HG02938 (cell line): ENCODE results near the gene NKX1-1.

Experiments
- ATAC-seq: cut with Tn5 transposase; IDR thresholded peaks from one replicate; pipeline ENCODE4 v1.9.1; 2021; ENCODE audit warnings: mild to moderate bottlenecking, moderate library complexity; ENCODE audit not compliant: unreplicated experiment

Gene NKX1-1

DNA sequence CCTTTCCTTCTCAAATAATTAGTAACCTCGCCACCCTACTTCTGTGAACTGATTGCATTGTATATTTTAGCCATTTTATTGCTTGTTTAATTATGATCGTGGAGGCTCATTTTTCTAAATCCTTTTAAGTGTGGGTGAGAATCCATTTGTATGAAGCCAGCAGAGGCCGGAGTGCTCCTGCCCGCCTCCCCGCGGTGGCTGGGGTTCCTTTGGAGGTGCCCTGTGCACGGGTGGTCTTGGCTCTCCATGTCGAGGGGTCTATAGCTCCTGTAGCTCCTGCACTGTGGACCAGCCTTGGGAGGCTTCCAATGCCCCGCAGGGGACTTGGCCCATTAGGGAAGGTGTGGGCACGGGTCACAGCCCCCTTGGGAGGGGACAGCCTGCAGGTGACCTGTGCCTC, 44.2 kb downstream of the NKX1-1 start:
- ATAC-seq = no peak

DNA sequence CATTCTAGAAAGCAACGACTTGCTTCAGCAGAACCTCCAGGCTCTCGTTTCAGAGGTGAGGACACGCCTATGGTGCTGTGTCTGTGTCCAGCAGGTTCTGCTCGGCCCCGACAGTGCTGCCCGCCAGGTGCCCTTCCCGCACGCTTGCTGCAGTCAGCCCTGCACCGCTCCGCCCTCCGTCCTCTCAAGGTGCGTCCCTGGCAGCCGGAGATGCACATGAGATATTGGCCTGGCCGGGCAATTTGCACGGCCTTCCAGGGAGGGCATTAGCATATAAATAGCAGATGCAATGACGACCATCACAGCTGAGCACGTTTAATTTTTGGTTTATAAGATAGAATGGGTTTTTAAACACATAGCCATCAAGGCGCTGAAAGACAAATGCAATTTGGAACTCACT, 44.8 kb downstream of the NKX1-1 start:
- no peak for ATAC-seq

DNA sequence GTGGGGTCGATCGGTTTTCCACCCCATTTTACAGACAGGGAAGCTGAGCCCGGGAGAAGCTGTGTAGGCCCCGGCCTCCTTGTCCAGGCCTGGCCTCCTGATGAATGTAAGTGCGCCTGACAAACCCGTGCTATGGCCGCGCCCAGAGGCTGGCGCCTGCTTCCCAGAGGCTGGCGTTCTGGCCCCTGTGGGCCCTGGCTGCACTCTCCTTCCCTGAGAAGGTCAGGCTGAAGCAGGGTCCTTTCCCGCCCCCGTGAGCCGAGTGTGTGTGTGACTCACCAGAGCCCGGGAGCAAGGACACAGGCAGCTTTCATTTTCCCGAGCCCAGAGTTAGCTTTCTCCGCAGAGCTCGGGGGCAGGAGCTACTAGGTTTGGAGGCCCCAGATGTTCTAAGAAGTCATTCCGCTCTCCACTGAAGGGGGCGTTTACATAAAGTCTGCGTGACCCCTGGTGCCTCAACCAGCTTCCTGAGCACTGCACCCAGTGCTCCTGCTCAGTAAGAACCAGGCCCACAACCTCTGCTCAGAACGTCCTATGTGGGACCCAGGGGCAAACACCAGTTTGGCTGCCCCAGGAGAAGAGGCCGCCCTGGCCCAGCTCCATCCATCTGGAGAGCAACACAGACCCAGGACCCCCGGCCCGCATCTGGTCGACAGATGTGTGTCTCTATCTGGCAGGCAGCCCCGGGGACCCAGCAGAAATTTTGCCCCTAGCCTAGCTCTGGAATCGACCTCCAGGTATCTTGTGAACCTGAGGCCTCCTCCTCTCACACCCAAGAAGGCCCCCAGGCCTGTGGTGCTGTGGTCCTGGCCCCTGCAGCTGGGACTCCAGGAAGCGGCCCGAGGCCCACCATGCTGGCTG, 45.6 kb downstream of the NKX1-1 start:
- ATAC-seq = no peak

DNA sequence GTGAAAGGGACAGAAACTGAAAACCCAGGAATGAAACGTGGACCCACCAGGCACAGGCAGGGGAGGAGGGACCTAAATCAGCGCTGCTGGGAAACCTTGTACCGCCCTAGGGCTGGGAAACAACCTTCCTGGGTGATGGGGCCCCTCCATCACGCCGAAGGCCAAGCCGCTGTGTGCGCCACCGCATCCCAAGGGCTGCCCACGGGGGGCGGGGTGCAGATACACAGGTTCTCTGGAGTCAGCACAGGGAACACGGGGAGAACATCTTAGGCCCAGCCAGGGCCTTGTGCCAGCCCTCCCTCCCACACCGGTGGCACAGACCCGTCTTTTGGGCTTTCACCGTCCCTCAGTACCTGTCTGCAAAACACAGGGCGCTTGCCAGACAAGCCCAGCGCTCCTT, 46.3 kb downstream of the NKX1-1 start:
- ATAC-seq = no peak

DNA sequence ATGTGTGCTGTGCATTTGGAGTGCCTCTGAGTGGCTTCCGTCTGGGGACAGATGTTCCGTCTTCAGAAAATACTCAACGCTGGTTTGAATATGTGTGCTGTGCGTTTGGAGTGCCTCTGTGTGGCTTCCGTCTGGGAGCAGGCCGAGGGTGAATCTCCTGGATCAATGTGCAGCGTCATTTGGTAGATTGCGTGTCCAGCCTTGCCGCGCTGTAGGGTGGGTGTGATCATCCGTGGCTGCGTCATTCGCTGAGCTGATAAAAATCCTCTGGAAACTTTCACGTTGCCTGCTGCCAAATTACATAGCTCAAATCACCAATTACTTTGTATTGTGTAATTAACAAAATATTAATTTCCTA, 47.1 kb downstream of the NKX1-1 start:
- no peak for ATAC-seq

DNA sequence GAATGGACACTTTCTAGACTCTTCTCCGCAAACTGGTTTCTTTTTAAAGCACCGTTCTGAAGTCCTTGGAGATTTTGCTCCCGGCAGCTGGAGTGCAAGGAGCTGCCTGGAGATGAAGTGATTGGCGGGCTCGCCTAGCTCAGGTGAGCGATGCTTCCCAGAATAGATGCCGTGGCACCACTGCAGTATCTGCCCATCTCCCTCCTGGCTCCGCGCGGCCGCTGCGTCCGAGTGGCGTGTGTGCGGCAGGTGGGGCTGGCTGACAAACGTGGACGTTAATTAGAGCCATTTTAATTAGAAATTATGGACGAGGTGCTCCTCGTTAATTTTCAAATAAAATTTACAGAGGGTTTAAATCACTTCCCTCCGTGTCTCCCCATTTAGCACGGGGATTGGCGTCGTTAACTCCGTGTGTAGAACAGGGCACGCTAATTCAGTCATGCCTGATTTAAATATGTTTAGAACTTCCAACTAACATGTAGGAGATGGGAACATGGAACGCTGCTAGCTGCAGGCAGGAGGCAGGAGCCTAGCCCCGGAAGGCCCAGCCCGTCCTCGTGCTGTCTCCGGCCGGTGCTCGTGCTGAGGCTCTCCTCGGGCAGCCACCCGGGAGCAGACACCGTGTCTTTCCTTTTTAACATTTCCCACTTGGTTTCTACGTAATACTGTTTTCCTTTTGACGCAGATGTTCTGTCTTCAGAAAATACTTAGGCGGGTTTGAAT, 47.7 kb downstream of the NKX1-1 start:
- ATAC-seq = no peak

DNA sequence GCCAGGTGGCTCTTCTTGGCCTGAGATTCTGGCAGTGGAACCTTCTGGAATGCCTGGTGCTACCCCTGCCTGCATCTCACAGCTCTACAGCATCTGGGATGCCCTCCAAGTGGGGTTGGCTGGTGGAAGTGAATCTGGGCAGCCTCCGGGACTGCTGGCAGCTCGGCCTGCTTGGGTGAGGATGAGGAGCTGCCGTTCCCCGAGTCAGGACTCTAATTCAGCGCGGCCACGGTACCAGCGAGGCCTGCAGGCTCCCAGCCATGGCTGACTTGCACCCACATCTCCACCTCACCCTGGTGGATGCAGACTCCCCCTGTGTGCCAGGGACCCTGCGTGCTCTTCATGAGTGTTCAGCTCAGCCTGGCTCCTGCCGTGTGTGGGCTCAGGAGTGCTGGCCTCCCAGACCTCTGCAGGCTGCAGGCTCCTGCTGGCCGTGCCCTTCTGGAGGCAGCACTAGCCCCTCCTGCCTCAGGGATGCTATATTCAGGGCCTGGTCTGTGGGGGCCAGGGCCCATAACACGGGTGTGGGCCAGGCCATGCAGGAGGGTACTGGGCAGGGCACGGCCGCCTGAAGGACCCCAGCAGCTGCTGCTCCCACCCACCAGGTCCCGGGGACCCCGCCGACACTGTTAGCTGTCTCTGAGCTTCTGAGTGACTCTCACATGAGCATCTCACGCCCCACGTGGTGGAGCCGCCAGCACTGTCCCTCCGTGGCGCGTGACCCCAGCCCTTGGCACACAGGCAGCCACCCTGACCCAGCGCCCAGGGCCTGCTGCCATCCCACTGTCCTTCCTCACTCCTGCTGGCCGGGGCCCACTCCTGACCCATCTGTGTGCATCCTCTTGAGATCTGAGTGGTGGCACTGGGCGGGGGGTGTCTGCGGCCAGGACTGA, 48.6 kb downstream of the NKX1-1 start:
- no peak for ATAC-seq

DNA sequence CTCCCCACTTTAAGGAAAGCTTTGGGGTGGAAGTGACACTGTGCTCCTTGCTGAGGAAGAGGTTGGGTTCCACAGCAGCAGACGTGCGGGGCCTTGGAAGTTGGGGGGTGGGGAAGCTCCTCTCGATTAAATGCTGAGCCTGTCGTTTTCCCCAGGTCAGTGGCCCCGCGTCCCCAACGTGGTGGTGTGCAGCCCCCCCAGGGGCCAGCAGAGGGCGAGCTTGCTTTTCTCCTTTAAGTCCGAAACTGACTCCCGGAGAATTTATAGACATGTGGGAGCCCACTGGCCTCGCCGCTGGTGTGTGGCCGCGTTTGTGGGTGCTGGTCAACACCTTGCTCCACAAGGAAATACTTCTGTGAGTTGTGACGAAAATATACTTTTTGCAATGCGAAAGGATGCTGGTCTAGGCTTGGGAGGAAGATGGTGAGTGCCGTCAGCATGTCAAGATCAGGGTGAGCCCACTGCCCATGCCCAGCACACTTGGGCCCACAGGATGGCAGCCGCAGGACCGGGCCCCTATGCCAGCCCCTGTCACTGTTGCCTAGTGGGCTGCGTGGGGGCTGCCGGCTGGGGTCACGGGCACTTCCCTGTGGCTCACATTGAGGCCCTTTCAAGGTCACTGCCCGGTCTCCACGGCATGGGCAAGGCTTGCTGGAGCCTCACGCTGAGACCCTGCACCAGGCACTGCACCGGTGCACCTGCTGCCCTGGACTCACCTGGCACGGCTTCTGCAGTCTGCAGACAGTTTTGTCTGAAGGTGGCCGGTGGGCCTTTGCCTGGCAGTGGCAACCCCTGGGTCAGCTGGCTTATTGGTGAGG, 49.9 kb downstream of the NKX1-1 start:
- ATAC-seq = no peak

DNA sequence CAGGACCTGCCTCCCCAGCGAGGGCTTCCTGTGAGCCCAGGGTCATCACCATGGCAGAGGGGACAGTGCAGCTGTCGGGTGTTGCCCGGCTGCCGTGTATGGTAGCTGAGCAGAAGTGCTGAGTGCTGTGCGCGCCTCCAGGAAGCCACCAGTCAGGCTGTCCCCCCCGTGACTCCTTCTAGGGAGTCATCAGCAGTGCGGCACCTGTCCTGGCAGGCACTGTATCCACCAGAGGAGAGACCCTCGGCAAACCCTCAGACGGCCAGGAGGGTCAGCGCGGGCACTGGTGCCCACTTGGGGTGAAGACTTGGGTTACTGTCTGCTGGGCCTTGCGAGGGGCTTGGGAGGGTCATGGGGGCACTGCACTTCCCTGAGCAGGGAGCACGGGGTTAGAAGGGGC, 50.9 kb downstream of the NKX1-1 start:
- no peak for ATAC-seq

DNA sequence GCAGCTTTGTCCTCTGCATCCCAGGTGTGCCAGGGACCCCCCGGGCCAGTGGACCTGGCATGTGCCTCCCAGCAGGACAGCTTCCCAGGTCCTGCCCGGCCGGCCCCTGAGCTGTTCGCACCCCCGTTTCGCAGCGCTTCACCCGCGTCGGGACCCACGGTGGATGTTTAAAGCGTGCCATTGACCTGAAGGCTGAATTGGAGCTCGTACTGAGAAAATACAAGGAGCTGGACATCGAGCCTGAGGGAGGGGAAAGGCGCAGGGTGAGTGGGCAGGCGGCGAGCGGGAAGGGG, 51.3 kb downstream of the NKX1-1 start:
- ATAC-seq = no peak

DNA sequence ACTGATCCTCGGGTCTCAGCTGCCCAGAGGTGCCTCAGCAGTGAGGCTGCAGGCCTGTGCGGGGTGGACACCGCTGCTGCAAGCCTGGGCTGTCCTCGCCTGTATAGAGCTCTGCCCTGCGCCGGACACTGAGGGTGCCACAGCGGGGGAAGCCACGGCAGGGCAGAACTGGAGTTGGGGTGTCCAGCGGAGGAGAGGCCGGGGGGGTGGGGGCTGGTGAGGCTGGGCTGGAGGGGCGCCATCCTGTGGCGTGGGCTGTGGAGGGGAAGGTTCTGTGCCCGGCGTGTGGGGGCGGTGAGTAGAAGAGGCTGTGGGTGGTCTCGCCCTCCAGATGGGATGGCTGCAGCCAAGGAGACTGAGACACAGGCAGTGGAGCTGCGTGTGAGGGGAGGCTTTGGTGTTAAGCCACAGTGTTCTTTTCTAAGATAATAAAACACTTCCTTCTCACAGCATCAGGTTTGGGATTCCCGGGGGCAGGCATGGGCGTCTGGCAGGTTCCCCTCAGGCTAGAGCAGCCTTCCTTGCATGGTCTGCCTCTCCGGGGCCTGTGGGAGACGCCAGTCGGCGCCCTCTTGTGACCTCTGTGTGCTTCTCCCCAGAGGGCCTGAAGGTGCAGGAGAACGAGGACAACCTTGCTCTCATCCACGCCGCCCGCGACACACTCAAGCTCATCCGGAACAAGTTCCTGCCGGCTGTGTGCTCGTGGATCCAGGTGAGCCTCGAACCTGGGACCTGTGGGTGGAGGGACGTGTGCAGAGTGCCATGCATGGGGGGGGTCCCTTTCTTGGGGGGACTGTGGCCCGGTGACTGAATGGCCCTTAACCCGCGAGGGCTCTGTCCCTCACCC, 51.9 kb downstream of the NKX1-1 start:
- no peak for ATAC-seq

DNA sequence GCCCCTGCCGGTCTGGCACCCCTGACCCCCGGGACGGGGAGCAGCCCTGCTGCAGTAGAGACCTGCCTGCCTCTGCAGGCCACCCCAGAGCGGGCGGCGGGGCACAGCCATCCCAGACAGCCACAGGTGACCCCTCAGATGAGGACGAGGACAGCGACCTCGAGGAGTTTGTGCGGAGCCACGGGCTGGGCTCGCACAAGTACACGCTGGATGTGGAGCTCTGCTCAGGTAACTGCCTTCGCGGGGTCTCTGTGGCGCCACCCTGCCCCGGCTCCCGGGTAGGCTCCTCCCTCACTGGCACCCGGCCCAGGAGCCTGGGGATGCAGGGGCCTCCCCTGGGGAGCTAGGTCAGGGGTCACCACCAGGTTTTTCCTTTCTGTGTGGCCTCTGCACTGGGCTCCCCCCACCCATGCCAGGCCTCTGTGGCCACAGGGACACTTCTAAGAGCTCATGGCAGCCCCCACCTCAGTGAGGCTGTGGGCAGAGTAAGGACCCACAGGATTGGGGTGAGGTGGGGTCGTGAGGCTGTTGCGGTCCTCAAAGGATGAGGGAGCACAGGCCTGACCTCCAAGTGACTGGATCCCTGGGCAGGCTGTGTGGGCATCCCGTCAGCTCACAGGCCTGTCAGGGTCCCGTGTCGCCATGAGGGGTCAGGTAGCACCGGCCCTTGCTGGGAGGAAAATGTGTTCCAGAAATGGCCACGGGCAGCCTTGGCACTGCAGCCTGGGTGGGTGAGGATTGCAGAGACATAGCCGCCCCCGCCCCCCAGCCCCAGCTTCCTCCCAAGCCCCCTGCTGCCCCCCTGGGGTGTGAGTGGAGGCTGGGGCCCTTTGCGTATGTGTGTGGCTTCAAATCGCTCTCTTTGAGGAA, 52.8 kb downstream of the NKX1-1 start:
- no peak for ATAC-seq
